SK-N-SH treated with all-trans-retinoic acid at 6 μM for 48 hours (cell line): ENCODE measurements around the gene CDX1.

Experiments used
- ATAC-seq: fragments of 200-7000 bp; cut with Tn5 transposase; 3 replicates; pipeline ENCODE4 v1.9.1; 2020; ENCODE audit warnings: mild to moderate bottlenecking, moderate library complexity
- ARNTL ChIP-seq: fragments of 450-650 bp; formaldehyde crosslinking; IDR thresholded peaks from 2 replicates; pipeline ENCODE4 v1.5.0; 2020; ENCODE audit warnings: low read depth, mild to moderate bottlenecking, moderate library complexity, borderline replicate concordance
- BACH2 ChIP-seq: fragments of 250-450 bp; sonication (Bioruptor Pico); IDR thresholded peaks from 2 replicates; pipeline ENCODE4 v1.9.0; 2021; ENCODE audit warnings: mild to moderate bottlenecking, borderline replicate concordance
- CREB5 ChIP-seq: fragments of 250-450 bp; sonication (Bioruptor Pico); IDR thresholded peaks from 2 replicates; pipeline ENCODE4 v1.5.1; 2020; ENCODE audit warnings: low read depth, mild to moderate bottlenecking, moderate library complexity
- CSDC2 ChIP-seq: fragments of 250-450 bp; sonication (Bioruptor Pico); IDR thresholded peaks from 2 replicates; pipeline ENCODE4 v1.5.0; 2020; ENCODE audit warnings: mild to moderate bottlenecking, moderate library complexity
- CSRNP3 ChIP-seq: fragments of 250-450 bp; sonication (Bioruptor Pico); IDR thresholded peaks from 2 replicates; pipeline ENCODE4 v1.5.1; 2021; ENCODE audit warnings: mild to moderate bottlenecking, moderate library complexity
- ESRRG ChIP-seq: fragments of 250-450 bp; sonication (Bioruptor Pico); IDR thresholded peaks from 2 replicates; pipeline ENCODE4 v1.6.1; 2021; ENCODE audit warnings: mild to moderate bottlenecking
- GLIS3 ChIP-seq: fragments of 250-450 bp; sonication (Bioruptor Pico); IDR thresholded peaks from 2 replicates; pipeline ENCODE4 v1.5.0; 2020; ENCODE audit warnings: mild to moderate bottlenecking, moderate library complexity
- ISL1 ChIP-seq: fragments of 250-450 bp; sonication (Bioruptor Pico); IDR thresholded peaks from 2 replicates; pipeline ENCODE4 v2.1.2; 2022; ENCODE audit warnings: mild to moderate bottlenecking, moderate library complexity
- PATZ1 ChIP-seq: fragments of 250-450 bp; sonication (Bioruptor Pico); IDR thresholded peaks from 2 replicates; pipeline ENCODE4 v1.8.0; 2020; ENCODE audit warnings: mild to moderate bottlenecking, moderate library complexity, borderline replicate concordance
- POU6F1 ChIP-seq: fragments of 250-450 bp; sonication (Bioruptor Pico); IDR thresholded peaks from 2 replicates; pipeline ENCODE4 v1.8.0; 2021; ENCODE audit warnings: low read depth, mild to moderate bottlenecking, moderate library complexity, borderline replicate concordance
- PPARA ChIP-seq: fragments of 250-450 bp; sonication (Bioruptor Pico); IDR thresholded peaks from 2 replicates; pipeline ENCODE4 v1.5.0; 2020; ENCODE audit warnings: mild to moderate bottlenecking, borderline replicate concordance
- RARB ChIP-seq: fragments of 250-450 bp; sonication (Bioruptor Pico); IDR thresholded peaks from 2 replicates; pipeline ENCODE4 v1.8.0; 2021; ENCODE audit warnings: mild to moderate bottlenecking, moderate library complexity
- SNAI2 ChIP-seq: fragments of 250-450 bp; sonication (Bioruptor Pico); IDR thresholded peaks from 2 replicates; pipeline ENCODE4 v1.5.0; 2020; ENCODE audit warnings: mild to moderate bottlenecking, moderate library complexity
- TCF4 ChIP-seq: fragments of 250-450 bp; sonication (Bioruptor Pico); IDR thresholded peaks from 2 replicates; pipeline ENCODE4 v1.8.0; 2021; ENCODE audit warnings: mild to moderate bottlenecking, moderate library complexity, borderline replicate concordance
- TOX ChIP-seq: fragments of 250-450 bp; sonication (Bioruptor Pico); IDR thresholded peaks from 2 replicates; pipeline ENCODE4 v1.8.0; 2021; ENCODE audit warnings: mild to moderate bottlenecking, moderate library complexity, borderline replicate concordance
- TSHZ2 ChIP-seq: fragments of 250-450 bp; sonication (Bioruptor Pico); IDR thresholded peaks from 2 replicates; pipeline ENCODE4 v1.5.0; 2020; ENCODE audit warnings: mild to moderate bottlenecking, moderate library complexity
- ZC3H10 ChIP-seq: fragments of 250-450 bp; sonication (Bioruptor Pico); IDR thresholded peaks from 2 replicates; pipeline ENCODE4 v1.5.1; 2021; ENCODE audit warnings: mild to moderate bottlenecking, moderate library complexity
- ZFP3 ChIP-seq: fragments of 250-450 bp; sonication (Bioruptor Pico); IDR thresholded peaks from 2 replicates; pipeline ENCODE4 v1.5.0; 2020; ENCODE audit warnings: mild to moderate bottlenecking, moderate library complexity
- ZNF565 ChIP-seq: fragments of 450-650 bp; formaldehyde crosslinking; conservative IDR thresholded peaks from 2 replicates; pipeline ENCODE4 v1.5.0; 2020; ENCODE audit warnings: low read depth, mild to moderate bottlenecking, moderate library complexity
- ZNF70 ChIP-seq: fragments of 450-650 bp; formaldehyde crosslinking; IDR thresholded peaks from 2 replicates; pipeline ENCODE4 v1.5.0; 2020; ENCODE audit warnings: mild to moderate bottlenecking, moderate library complexity
- ZNF8 ChIP-seq: fragments of 450-650 bp; formaldehyde crosslinking; IDR thresholded peaks from 2 replicates; pipeline ENCODE4 v1.5.0; 2020; ENCODE audit warnings: mild to moderate bottlenecking, moderate library complexity

Gene CDX1

GRCh38 chr5:150222906-150223305 lies 56.3 kb downstream of the CDX1 start (continued):
- TF ChIP-seq ISL1 (CRISPR knock-in tag): no peak
- no peak for TF ChIP-seq TOX (CRISPR knock-in tag)
- no peak for TF ChIP-seq CSRNP3
- no peak for TF ChIP-seq ZC3H10 (CRISPR knock-in tag)
- TF ChIP-seq GLIS3 (CRISPR knock-in tag): no peak

GRCh38 chr5:150223474-150223873 lies 56.9 kb downstream of the CDX1 start:
- TF ChIP-seq POU6F1 (CRISPR knock-in tag) (no peak), ZNF70 (CRISPR knock-in tag) (no peak), RARB (CRISPR knock-in tag) (no peak), CSRNP3 (no peak), ZNF565 (CRISPR knock-in tag) (no peak), ISL1 (CRISPR knock-in tag) (no peak), GLIS3 (CRISPR knock-in tag) (no peak), CSDC2 (CRISPR knock-in tag) (no peak), BACH2 (no peak), PATZ1 (no peak), TSHZ2 (CRISPR knock-in tag) (no peak)
- no peak for ATAC-seq

GRCh38 chr5:150224483-150225027 lies 58.0 kb downstream of the CDX1 start:
- ATAC-seq: no peak
- TF ChIP-seq ESRRG (CRISPR knock-in tag): no peak
- TF ChIP-seq ARNTL (CRISPR knock-in tag): no peak
- TF ChIP-seq ISL1 (CRISPR knock-in tag): no peak
- no peak for TF ChIP-seq TCF4 (CRISPR knock-in tag)
- TF ChIP-seq BACH2: no peak
- TF ChIP-seq PPARA (CRISPR knock-in tag): no peak
- no peak for TF ChIP-seq ZNF8 (CRISPR knock-in tag)
- no peak for TF ChIP-seq ZC3H10 (CRISPR knock-in tag)
- TF ChIP-seq CSRNP3: no peak
- no peak for TF ChIP-seq CREB5 (CRISPR knock-in tag)
- TF ChIP-seq ZFP3 (CRISPR knock-in tag): no peak
- TF ChIP-seq PATZ1: no peak
- TF ChIP-seq SNAI2: no peak
